ENCODE measurements around the gene NDRG3. TPM values are rescaled to one million over a fixed set of nuclear protein-coding genes. Genes with fewer than 3 reads are reported as not detected.

Gene NDRG3
- polyA plus RNA-seq, 1 of the 3 experiments (the other 2 are of a cell fraction), result 20.5 TPM

- 88% methylated on average over 15 of the region's 15 CpGs for WGBS (ENCODE audit: low lambda C conversion rate)
- DNase-seq, result no peak
- H3F3A ChIP-seq (replicated peaks; ENCODE audit: insufficient read depth), result no peaks in the 10 kb centered on the region
- ChIA-PET CTCF (interaction anchor here (1.5 kb wide), 1 partner anchor 18 kb away, joined by 4 read pairs; no protein-coding TSS in a partner anchor), POLR2A (no interaction called here)
- TF ChIP-seq GABPA (IDR thresholded peaks at IDR 0.05; ENCODE audit: low read depth), result no peak
- no peak for TF ChIP-seq REST (IDR thresholded peaks at IDR 0.05; ENCODE audit: low read depth, low read length)
- TF ChIP-seq SMC3 (IDR thresholded peaks at IDR 0.05; ENCODE audit: low read depth, low read length), result no peak
- TF ChIP-seq RAD21 (IDR thresholded peaks at IDR 0.05; ENCODE audit: low read length), result no peak
- no peaks in the 10 kb centered on the region for H3K79me2 ChIP-seq (ENCODE audit: insufficient read depth)
- H3K27me3 ChIP-seq (ENCODE audit: insufficient read depth), result no peaks in the 10 kb centered on the region
- no peak overlapping the region for H3K27ac ChIP-seq (ENCODE audit: low read depth in 2 of 2, low read length in 1 of 2)
- no peaks in the 10 kb centered on the region for H3K9me2 ChIP-seq
- H2AFZ ChIP-seq (ENCODE audit: low read depth), result peak overlapping the region; percentile 11; the same call in 1 of the 2 replicates
- no peak overlapping the region for H3K4me3 ChIP-seq (ENCODE audit: low read depth in 2 of 2, low read length in 1 of 2)
- H3K9me3 ChIP-seq, result no peaks in the 10 kb centered on the region
- no peak overlapping the region for H3K9ac ChIP-seq
- H3K36me3 ChIP-seq (replicated peaks in 1 of 2; ENCODE audit: control insufficient read depth in 1 of 2, insufficient read depth in 2 of 2, low read length in 1 of 2), result no peaks in the 10 kb centered on the region
- H4K20me1 ChIP-seq (ENCODE audit: insufficient read depth), result no peaks in the 10 kb centered on the region
- H3K4me1 ChIP-seq (ENCODE audit: control insufficient read depth in 1 of 2, insufficient read depth in 2 of 2, low read depth in 1 of 2, low read length in 1 of 2), result no peaks in the 10 kb centered on the region
- no peak overlapping the region for H3K4me2 ChIP-seq
Observed at GRCh38 chr20:36629719-36630681, 115.9 kb downstream of the NDRG3 start.

GRCh38 chr20:36628076-36628475, 117.8 kb downstream of the NDRG3 start:
- Histone ChIP-seq H3K27ac (ENCODE audit: low read depth in 2 of 2, low read length in 1 of 2) (no peak overlapping the region), H3K4me3 (ENCODE audit: low read depth in 2 of 2, low read length in 1 of 2) (no peak overlapping the region), H3K9ac (no peak overlapping the region), H3K27me3 (ENCODE audit: insufficient read depth) (no peaks in the 10 kb centered on the region), H3F3A (replicated peaks; ENCODE audit: insufficient read depth) (no peaks in the 10 kb centered on the region), H3K79me2 (ENCODE audit: insufficient read depth) (no peaks in the 10 kb centered on the region), H2AFZ (ENCODE audit: low read depth) (no peak overlapping the region), H3K4me1 (ENCODE audit: control insufficient read depth in 1 of 2, insufficient read depth in 2 of 2, low read depth in 1 of 2, low read length in 1 of 2) (no peaks in the 10 kb centered on the region), H4K20me1 (ENCODE audit: insufficient read depth) (no peaks in the 10 kb centered on the region), H3K9me3 (no peaks in the 10 kb centered on the region), H3K36me3 (replicated peaks in 1 of 2; ENCODE audit: control insufficient read depth in 1 of 2, insufficient read depth in 2 of 2, low read length in 1 of 2) (no peaks in the 10 kb centered on the region), H3K4me2 (no peak overlapping the region), H3K9me2 (no peaks in the 10 kb centered on the region)
- no peak for DNase-seq
- CTCF ChIA-PET, result interaction anchor here (1.3 to 2.1 kb wide), 2 partner anchors 15 to 22 kb away, joined by 3 to 8 read pairs; partner anchors contain the start of gene RAB5IF
- POLR2A ChIA-PET, result no interaction called here
- WGBS (ENCODE audit: low lambda C conversion rate), result 91% methylated on average over 7 of the region's 7 CpGs
- TF ChIP-seq FOXJ3 (CRISPR knock-in tag; IDR thresholded peaks at IDR 0.05) (no peak), RCOR1 (IDR thresholded peaks at IDR 0.05; ENCODE audit: low read length) (no peak), SMC3 (IDR thresholded peaks at IDR 0.05; ENCODE audit: low read depth, low read length) (no peak), MAX (IDR thresholded peaks at IDR 0.05; ENCODE audit: low read depth) (no peak), IRF3 (IDR thresholded peaks at IDR 0.05; ENCODE audit: low read depth, low read length) (no peak), NFIC (IDR thresholded peaks at IDR 0.05; ENCODE audit: borderline replicate concordance) (no peak), CHD2 (IDR thresholded peaks at IDR 0.05; ENCODE audit: low read length, partially characterized antibody) (no peak), FOXM1 (IDR thresholded peaks at IDR 0.05; ENCODE audit: low read depth) (no peak), GATA2 (CRISPR knock-in tag; IDR thresholded peaks at IDR 0.05) (no peak), MEF2A (IDR thresholded peaks at IDR 0.05; ENCODE audit: borderline replicate concordance, low read depth) (no peak), ELF1 (IDR thresholded peaks at IDR 0.05) (no peak), FOSL2 (IDR thresholded peaks at IDR 0.05; ENCODE audit: borderline replicate concordance, low read depth) (no peak), ZBTB33 (IDR thresholded peaks at IDR 0.05; ENCODE audit: borderline replicate concordance, low read depth) (no peak), POLR2AphosphoS5 (IDR thresholded peaks at IDR 0.05; ENCODE audit: low read depth, low read length) (no peak)
